Measurements from ENCODE around the gene CAGE1.

GRCh38 chr6:7282097-7282906 lies 107.2 kb downstream of the CAGE1 start:
- TF ChIP-seq, protein P1, sequence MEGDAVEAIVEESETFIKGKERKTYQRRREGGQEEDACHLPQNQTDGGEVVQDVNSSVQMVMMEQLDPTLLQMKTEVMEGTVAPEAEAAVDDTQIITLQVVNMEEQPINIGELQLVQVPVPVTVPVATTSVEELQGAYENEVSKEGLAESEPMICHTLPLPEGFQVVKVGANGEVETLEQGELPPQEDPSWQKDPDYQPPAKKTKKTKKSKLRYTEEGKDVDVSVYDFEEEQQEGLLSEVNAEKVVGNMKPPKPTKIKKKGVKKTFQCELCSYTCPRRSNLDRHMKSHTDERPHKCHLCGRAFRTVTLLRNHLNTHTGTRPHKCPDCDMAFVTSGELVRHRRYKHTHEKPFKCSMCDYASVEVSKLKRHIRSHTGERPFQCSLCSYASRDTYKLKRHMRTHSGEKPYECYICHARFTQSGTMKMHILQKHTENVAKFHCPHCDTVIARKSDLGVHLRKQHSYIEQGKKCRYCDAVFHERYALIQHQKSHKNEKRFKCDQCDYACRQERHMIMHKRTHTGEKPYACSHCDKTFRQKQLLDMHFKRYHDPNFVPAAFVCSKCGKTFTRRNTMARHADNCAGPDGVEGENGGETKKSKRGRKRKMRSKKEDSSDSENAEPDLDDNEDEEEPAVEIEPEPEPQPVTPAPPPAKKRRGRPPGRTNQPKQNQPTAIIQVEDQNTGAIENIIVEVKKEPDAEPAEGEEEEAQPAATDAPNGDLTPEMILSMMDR (IDR thresholded peaks at IDR 0.05; ENCODE audit: low read depth, low read length): no peak
- no peak for TF ChIP-seq EZH2phosphoT487 (IDR thresholded peaks at IDR 0.05; ENCODE audit: low read depth)
